WTC11 (cell line): ENCODE results near the gene CCDC68.

Experiments used
- CREB1 ChIP-seq: sonication (generic); formaldehyde crosslinking; IDR thresholded peaks from 2 replicates; pipeline ENCODE4 v1.8.0; 2023; ENCODE audit warnings: mild to moderate bottlenecking, missing genetic modification reagents
- MYBL2 ChIP-seq: sonication (generic); formaldehyde crosslinking; IDR thresholded peaks from 2 replicates; pipeline ENCODE4 v1.8.1; 2023; ENCODE audit warnings: mild to moderate bottlenecking, moderate library complexity, missing genetic modification reagents
- RELA ChIP-seq: sonication (generic); formaldehyde crosslinking; IDR thresholded peaks from 2 replicates; pipeline ENCODE4 v1.8.1; 2022; ENCODE audit warnings: missing genetic modification reagents, mild to moderate bottlenecking, borderline replicate concordance
- SMAD3 ChIP-seq: sonication (generic); formaldehyde crosslinking; IDR thresholded peaks from 2 replicates; pipeline ENCODE4 v1.8.0; 2022; ENCODE audit warnings: missing genetic modification reagents, mild to moderate bottlenecking, borderline replicate concordance
- SP1 ChIP-seq: sonication (generic); formaldehyde crosslinking; conservative IDR thresholded peaks from 2 replicates; pipeline ENCODE4 v1.8.1; 2022; ENCODE audit warnings: missing genetic modification reagents
- STAT6 ChIP-seq: sonication (generic); formaldehyde crosslinking; conservative IDR thresholded peaks from 2 replicates; pipeline ENCODE4 v1.8.1; 2023; ENCODE audit warnings: mild to moderate bottlenecking, low read depth, missing genetic modification reagents, moderate library complexity
- TCF7 ChIP-seq: sonication (generic); formaldehyde crosslinking; IDR thresholded peaks from 2 replicates; pipeline ENCODE4 v1.8.0; 2022; ENCODE audit warnings: mild to moderate bottlenecking, low read depth, missing genetic modification reagents, moderate library complexity
- TF ChIP-seq, protein P1 (sequence below): sonication (generic); formaldehyde crosslinking; IDR thresholded peaks from 2 replicates; pipeline ENCODE4 v1.8.1; 2023; ENCODE audit warnings: mild to moderate bottlenecking, missing genetic modification reagents
- TF ChIP-seq, protein P2 (sequence below): sonication (generic); formaldehyde crosslinking; IDR thresholded peaks from 2 replicates; pipeline ENCODE4 v1.8.1; 2023; ENCODE audit warnings: mild to moderate bottlenecking, missing genetic modification reagents, moderate library complexity
- TF ChIP-seq, protein P3 (sequence below): fragments of 200-600 bp; IDR thresholded peaks from 2 replicates; pipeline ENCODE4 v1.8.0; 2022; ENCODE audit warnings: antibody characterized with exemption
- TF ChIP-seq, protein P4 (sequence below): sonication (generic); formaldehyde crosslinking; IDR thresholded peaks from 2 replicates; pipeline ENCODE4 v1.8.0; 2022; ENCODE audit warnings: mild to moderate bottlenecking, missing genetic modification reagents

- TF ChIP-seq SP1 (CRISPR knock-in tag) = no peak
- TF ChIP-seq SMAD3 (CRISPR knock-in tag) = no peak
- TF ChIP-seq, protein P1, sequence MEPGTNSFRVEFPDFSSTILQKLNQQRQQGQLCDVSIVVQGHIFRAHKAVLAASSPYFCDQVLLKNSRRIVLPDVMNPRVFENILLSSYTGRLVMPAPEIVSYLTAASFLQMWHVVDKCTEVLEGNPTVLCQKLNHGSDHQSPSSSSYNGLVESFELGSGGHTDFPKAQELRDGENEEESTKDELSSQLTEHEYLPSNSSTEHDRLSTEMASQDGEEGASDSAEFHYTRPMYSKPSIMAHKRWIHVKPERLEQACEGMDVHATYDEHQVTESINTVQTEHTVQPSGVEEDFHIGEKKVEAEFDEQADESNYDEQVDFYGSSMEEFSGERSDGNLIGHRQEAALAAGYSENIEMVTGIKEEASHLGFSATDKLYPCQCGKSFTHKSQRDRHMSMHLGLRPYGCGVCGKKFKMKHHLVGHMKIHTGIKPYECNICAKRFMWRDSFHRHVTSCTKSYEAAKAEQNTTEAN = no peak
- TF ChIP-seq, protein P2, sequence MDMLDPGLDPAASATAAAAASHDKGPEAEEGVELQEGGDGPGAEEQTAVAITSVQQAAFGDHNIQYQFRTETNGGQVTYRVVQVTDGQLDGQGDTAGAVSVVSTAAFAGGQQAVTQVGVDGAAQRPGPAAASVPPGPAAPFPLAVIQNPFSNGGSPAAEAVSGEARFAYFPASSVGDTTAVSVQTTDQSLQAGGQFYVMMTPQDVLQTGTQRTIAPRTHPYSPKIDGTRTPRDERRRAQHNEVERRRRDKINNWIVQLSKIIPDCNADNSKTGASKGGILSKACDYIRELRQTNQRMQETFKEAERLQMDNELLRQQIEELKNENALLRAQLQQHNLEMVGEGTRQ (CRISPR knock-in tag) = no peak
- no peak for TF ChIP-seq STAT6
- TF ChIP-seq, protein P3, sequence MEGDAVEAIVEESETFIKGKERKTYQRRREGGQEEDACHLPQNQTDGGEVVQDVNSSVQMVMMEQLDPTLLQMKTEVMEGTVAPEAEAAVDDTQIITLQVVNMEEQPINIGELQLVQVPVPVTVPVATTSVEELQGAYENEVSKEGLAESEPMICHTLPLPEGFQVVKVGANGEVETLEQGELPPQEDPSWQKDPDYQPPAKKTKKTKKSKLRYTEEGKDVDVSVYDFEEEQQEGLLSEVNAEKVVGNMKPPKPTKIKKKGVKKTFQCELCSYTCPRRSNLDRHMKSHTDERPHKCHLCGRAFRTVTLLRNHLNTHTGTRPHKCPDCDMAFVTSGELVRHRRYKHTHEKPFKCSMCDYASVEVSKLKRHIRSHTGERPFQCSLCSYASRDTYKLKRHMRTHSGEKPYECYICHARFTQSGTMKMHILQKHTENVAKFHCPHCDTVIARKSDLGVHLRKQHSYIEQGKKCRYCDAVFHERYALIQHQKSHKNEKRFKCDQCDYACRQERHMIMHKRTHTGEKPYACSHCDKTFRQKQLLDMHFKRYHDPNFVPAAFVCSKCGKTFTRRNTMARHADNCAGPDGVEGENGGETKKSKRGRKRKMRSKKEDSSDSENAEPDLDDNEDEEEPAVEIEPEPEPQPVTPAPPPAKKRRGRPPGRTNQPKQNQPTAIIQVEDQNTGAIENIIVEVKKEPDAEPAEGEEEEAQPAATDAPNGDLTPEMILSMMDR = no peak
- no peak for TF ChIP-seq TCF7
- TF ChIP-seq, protein P4, sequence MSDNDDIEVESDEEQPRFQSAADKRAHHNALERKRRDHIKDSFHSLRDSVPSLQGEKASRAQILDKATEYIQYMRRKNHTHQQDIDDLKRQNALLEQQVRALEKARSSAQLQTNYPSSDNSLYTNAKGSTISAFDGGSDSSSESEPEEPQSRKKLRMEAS (CRISPR knock-in tag) = no peak
- TF ChIP-seq CREB1 (CRISPR knock-in tag) = no peak
- TF ChIP-seq RELA (CRISPR knock-in tag) = no peak
- TF ChIP-seq MYBL2 (CRISPR knock-in tag) = no peak
These were observed 16.7 kb downstream of the CCDC68 start for GRCh38 chr18:54942569-54942968.
